Mucosa of descending colon (tissue), 3 donors: ENCODE results near the gene CDH4. TPM values are rescaled to one million over a fixed set of nuclear protein-coding genes. Genes with fewer than 3 reads are reported as not detected.

ENCODE experiments used
- ATAC-seq: fragments of 200-7000 bp; cut with Tn5 transposase; one replicate; pipeline ENCODE4 v1.9.1; 2020; ENCODE audit warnings: mild to moderate bottlenecking, moderate library complexity
- DNase-seq, 3 donors: peaks; one replicate each; pipeline ENCODE4 v3.0.0-alpha.2; 2020
- H3K36me3 ChIP-seq: fragments of 200-600 bp; one replicate; pipeline ENCODE4 v1.8.0; 2021; ENCODE audit warnings: low read depth, mild to moderate bottlenecking
- H3K4me1 ChIP-seq: fragments of 200-600 bp; one replicate; pipeline ENCODE4 v1.8.0; 2021; ENCODE audit warnings: low read depth, mild to moderate bottlenecking
- H3K4me3 ChIP-seq: fragments of 200-600 bp; one replicate; pipeline ENCODE4 v1.8.0; 2021; ENCODE audit warnings: mild to moderate bottlenecking
- H3K9me3 ChIP-seq: fragments of 200-600 bp; one replicate; pipeline ENCODE4 v1.8.0; 2021; ENCODE audit warnings: mild to moderate bottlenecking
- CTCF ChIP-seq: fragments of 200-600 bp; IDR thresholded peaks from one replicate; pipeline ENCODE4 v1.8.0; 2022; ENCODE audit warnings: antibody characterized with exemption, mild to moderate bottlenecking
- intact Hi-C, 2 donors: fragments of 100-400 bp; cut with DNase I in 1 of 2; cut with micrococcal nuclease in 1 of 2; formaldehyde crosslinking; loops; one replicate each; pipeline versions ENCODE4 v1.11.0 to v1.11.1; 2022; cut with DNase I, micrococcal nuclease
- total RNA-seq, 3 donors: library from RNA; stranded (reverse); fragmentation: NEBNext Ultra II Directional in 2 of 3; extraction: Animal tissue kit (Norgen Biotek cat#: 25700) in 2 of 3; gene quantifications; one replicate each; pipeline versions ENCODE4 v1.2.1 to v1.2.4, GENCODE V29; 2021 to 2023
- donor health status: DM: no; HTN: no; CAD: no; lungs with moderate emphysema.
- donor health status: DM: no; HTN: no; CAD: no.
- donor health status: DM: no; HTN: yes; CAD: no.

CDH4 gene
- total RNA-seq, 3 donors from 2014 or later = 0.16 TPM; not detected in 2

GRCh38 chr20:61718361-61719005 lies 466.4 kb downstream of the CDH4 start:
- H3K4me1 ChIP-seq = no peaks in the 10 kb centered on the region
- peaks cover 14% of the 10 kb centered on the region for H3K9me3 ChIP-seq
- H3K36me3 ChIP-seq = no peaks in the 10 kb centered on the region
- H3K4me3 ChIP-seq = no peak overlapping the region
- TF ChIP-seq CTCF = no peak
- intact Hi-C loops = no loop called here
- DNase-seq (no peak), ATAC-seq (no peak)

DNA sequence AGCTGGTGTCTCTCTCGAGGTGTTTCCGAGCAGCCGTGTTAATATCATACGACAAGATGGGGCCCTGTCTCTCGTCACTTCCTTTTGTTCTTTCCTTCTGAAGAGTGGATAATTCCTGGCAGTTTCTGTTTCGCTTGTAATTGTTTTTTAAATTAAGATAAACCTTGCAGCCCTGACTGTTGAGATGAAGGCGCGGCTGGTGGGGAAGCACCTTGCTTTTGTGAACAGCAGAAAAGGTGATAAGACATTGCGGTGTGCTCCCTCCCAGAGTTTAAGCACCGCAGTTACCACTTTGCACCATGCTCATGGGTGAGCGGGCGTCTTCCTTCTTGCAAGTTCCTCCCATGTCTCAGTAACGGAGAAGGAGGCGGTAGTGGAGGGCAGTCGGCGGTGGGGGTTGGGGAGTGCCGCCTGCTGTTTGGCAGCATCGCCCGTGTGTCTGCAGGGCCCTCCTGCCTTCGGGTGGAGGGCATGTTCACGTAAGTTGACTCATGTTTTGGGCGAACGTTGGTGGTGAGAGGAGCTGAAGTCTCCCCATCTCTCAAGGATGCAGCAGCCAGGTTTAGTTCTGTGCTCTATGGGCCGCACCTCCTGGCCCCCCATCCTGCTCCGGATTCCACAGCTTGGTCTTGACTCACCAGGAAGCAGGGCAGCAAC lies 467.8 kb downstream of the CDH4 start:
- intact Hi-C loops = no loop called here
- Histone ChIP-seq H3K9me3 (peaks cover 14% of the 10 kb centered on the region), H3K36me3 (no peaks in the 10 kb centered on the region), H3K4me1 (no peaks in the 10 kb centered on the region), H3K4me3 (no peak overlapping the region)
- ATAC-seq (no peak), DNase-seq (no peak)
- no peak for TF ChIP-seq CTCF

GRCh38 chr20:61720348-61720696 lies 468.3 kb downstream of the CDH4 start:
- TF ChIP-seq CTCF = no peak
- intact Hi-C loops = no loop called here
- Histone ChIP-seq H3K4me1 (no peaks in the 10 kb centered on the region), H3K9me3 (peaks cover 14% of the 10 kb centered on the region), H3K4me3 (no peak overlapping the region), H3K36me3 (no peaks in the 10 kb centered on the region)
- ATAC-seq (no peak), DNase-seq (no peak)

DNA sequence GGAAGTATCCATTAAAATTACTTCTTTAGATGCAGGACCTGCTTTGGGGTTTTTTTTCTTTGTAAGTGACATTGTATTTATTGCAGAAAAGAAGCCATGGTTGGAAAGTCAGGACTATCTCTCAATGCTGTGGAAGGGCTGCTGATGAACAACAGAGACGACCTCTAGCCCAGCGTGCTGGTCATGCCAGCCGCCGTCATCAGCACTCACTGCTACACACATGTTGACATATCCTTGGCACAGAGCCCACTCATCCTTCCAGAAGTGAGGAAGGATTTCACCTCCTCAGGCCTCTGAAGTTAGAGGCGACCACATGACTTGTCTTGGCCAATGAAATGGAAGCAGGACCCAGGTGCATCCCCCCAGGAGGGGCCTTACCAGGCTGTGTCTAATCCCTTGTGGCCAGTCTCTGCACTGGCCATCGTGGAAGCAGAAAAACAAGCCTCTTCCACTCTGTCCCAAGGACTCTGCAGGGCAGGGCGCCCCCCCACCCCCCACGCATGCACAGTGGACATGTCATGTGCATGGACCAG lies 470.2 kb downstream of the CDH4 start:
- Histone ChIP-seq H3K4me3 (no peak overlapping the region), H3K36me3 (no peaks in the 10 kb centered on the region), H3K9me3 (no peaks in the 10 kb centered on the region), H3K4me1 (no peaks in the 10 kb centered on the region)
- no peak for DNase-seq
- TF ChIP-seq CTCF = no peak
- intact Hi-C loops = no loop called here
- ATAC-seq = no peak

GRCh38 chr20:61723529-61724257 lies 471.6 kb downstream of the CDH4 start:
- no peak for TF ChIP-seq CTCF

More at GRCh38 chr20:61723529-61724257, 471.6 kb downstream of the CDH4 start:
- no peak for ATAC-seq
- H3K9me3 ChIP-seq = no peaks in the 10 kb centered on the region
- H3K4me1 ChIP-seq = no peaks in the 10 kb centered on the region
- intact Hi-C loops = loop anchor here in 1 of 2 donors (2.0 kb wide), 1 partner anchor 29 kb away; no protein-coding TSS in a partner anchor
- H3K4me3 ChIP-seq = no peak overlapping the region
- no peak for DNase-seq
- no peaks in the 10 kb centered on the region for H3K36me3 ChIP-seq
